ENCODE results near the gene CTNND1. TPM values are rescaled to one million over a fixed set of nuclear protein-coding genes. Genes with fewer than 3 reads are reported as not detected.

The CTNND1 gene
- total and polyA plus RNA-seq, 9 of the 15 experiments (the other 6 are each of a cell fraction or from before 2014, with no cell fraction given): 11.1 to 74.0 (median 43.3) TPM

DNA sequence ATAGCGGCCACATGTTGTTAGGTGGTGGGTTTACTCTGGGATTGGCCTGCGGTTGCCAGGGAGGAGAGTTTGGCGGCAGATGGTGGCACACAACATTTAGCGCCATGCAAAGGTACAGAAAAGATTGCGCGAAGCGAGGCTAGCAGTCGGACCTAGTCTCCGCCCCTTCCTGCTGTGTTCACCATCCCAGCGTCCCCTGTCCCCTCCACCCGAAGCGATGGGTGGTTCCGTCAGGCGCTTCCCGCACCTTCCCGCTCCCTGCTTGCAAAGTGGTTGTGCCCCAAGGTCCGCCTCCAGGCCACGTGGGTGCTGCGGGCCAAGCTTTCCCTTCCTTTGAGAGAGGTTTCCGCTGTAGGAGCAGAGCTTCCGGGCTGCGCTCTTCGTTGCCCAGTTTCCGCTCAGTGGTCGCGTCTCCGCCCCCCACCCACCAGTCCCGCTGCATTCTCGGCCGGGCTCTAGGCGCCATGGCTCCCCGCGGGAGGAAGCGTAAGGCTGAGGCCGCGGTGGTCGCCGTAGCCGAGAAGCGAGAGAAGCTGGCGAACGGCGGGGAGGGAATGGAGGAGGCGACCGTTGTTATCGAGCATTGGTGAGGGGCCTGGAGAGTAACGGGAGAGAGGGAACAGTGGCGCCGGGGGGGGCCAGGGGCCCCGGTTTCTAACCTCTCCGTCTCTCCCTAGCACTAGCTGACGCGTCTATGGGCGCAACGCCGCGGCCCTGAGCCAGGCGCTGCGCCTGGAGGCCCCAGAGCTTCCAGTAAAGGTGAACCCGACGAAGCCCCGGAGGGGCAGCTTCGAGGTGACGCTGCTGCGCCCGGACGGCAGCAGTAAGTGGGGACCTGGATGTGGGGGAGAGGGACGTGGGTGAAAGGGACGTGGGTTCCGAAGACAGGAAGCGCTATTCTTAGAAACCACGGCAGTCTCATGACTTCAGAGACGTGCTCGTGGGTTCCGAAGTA, 20.2 kb upstream of the CTNND1 start, which contains the start of gene SELENOH (continued):
- TF ChIP-seq TEAD4 (IDR thresholded peaks at IDR 0.05; ENCODE audit: low read length) (peak; percentile 70), TEAD4 (CRISPR knock-in tag; IDR thresholded peaks at IDR 0.05; ENCODE audit: borderline replicate concordance) (no peak), FOXJ2 (tag; IDR thresholded peaks at IDR 0.05) (peak; percentile 51; the same call in 1 of the 2 replicates), MBD2 (IDR thresholded peaks at IDR 0.05; ENCODE audit: borderline replicate concordance, low read depth) (peak; percentile 94), FUS (optimal IDR thresholded peaks at IDR 0.05; ENCODE audit: low read depth, low read length) (no peak), MED1 (CRISPR knock-in tag; IDR thresholded peaks at IDR 0.05; ENCODE audit: borderline replicate concordance) (no peak)
- TF ChIP-seq, protein P1, sequence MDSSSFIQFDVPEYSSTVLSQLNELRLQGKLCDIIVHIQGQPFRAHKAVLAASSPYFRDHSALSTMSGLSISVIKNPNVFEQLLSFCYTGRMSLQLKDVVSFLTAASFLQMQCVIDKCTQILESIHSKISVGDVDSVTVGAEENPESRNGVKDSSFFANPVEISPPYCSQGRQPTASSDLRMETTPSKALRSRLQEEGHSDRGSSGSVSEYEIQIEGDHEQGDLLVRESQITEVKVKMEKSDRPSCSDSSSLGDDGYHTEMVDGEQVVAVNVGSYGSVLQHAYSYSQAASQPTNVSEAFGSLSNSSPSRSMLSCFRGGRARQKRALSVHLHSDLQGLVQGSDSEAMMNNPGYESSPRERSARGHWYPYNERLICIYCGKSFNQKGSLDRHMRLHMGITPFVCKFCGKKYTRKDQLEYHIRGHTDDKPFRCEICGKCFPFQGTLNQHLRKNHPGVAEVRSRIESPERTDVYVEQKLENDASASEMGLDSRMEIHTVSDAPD (CRISPR knock-in tag; IDR thresholded peaks at IDR 0.05): no peak
- TF ChIP-seq, protein P2, sequence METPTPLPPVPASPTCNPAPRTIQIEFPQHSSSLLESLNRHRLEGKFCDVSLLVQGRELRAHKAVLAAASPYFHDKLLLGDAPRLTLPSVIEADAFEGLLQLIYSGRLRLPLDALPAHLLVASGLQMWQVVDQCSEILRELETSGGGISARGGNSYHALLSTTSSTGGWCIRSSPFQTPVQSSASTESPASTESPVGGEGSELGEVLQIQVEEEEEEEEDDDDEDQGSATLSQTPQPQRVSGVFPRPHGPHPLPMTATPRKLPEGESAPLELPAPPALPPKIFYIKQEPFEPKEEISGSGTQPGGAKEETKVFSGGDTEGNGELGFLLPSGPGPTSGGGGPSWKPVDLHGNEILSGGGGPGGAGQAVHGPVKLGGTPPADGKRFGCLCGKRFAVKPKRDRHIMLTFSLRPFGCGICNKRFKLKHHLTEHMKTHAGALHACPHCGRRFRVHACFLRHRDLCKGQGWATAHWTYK (CRISPR knock-in tag; IDR thresholded peaks at IDR 0.05): 0 out of 2 replicates have a peak, but pooled peaks have one; percentile 8
- TF ChIP-seq, protein P3, sequence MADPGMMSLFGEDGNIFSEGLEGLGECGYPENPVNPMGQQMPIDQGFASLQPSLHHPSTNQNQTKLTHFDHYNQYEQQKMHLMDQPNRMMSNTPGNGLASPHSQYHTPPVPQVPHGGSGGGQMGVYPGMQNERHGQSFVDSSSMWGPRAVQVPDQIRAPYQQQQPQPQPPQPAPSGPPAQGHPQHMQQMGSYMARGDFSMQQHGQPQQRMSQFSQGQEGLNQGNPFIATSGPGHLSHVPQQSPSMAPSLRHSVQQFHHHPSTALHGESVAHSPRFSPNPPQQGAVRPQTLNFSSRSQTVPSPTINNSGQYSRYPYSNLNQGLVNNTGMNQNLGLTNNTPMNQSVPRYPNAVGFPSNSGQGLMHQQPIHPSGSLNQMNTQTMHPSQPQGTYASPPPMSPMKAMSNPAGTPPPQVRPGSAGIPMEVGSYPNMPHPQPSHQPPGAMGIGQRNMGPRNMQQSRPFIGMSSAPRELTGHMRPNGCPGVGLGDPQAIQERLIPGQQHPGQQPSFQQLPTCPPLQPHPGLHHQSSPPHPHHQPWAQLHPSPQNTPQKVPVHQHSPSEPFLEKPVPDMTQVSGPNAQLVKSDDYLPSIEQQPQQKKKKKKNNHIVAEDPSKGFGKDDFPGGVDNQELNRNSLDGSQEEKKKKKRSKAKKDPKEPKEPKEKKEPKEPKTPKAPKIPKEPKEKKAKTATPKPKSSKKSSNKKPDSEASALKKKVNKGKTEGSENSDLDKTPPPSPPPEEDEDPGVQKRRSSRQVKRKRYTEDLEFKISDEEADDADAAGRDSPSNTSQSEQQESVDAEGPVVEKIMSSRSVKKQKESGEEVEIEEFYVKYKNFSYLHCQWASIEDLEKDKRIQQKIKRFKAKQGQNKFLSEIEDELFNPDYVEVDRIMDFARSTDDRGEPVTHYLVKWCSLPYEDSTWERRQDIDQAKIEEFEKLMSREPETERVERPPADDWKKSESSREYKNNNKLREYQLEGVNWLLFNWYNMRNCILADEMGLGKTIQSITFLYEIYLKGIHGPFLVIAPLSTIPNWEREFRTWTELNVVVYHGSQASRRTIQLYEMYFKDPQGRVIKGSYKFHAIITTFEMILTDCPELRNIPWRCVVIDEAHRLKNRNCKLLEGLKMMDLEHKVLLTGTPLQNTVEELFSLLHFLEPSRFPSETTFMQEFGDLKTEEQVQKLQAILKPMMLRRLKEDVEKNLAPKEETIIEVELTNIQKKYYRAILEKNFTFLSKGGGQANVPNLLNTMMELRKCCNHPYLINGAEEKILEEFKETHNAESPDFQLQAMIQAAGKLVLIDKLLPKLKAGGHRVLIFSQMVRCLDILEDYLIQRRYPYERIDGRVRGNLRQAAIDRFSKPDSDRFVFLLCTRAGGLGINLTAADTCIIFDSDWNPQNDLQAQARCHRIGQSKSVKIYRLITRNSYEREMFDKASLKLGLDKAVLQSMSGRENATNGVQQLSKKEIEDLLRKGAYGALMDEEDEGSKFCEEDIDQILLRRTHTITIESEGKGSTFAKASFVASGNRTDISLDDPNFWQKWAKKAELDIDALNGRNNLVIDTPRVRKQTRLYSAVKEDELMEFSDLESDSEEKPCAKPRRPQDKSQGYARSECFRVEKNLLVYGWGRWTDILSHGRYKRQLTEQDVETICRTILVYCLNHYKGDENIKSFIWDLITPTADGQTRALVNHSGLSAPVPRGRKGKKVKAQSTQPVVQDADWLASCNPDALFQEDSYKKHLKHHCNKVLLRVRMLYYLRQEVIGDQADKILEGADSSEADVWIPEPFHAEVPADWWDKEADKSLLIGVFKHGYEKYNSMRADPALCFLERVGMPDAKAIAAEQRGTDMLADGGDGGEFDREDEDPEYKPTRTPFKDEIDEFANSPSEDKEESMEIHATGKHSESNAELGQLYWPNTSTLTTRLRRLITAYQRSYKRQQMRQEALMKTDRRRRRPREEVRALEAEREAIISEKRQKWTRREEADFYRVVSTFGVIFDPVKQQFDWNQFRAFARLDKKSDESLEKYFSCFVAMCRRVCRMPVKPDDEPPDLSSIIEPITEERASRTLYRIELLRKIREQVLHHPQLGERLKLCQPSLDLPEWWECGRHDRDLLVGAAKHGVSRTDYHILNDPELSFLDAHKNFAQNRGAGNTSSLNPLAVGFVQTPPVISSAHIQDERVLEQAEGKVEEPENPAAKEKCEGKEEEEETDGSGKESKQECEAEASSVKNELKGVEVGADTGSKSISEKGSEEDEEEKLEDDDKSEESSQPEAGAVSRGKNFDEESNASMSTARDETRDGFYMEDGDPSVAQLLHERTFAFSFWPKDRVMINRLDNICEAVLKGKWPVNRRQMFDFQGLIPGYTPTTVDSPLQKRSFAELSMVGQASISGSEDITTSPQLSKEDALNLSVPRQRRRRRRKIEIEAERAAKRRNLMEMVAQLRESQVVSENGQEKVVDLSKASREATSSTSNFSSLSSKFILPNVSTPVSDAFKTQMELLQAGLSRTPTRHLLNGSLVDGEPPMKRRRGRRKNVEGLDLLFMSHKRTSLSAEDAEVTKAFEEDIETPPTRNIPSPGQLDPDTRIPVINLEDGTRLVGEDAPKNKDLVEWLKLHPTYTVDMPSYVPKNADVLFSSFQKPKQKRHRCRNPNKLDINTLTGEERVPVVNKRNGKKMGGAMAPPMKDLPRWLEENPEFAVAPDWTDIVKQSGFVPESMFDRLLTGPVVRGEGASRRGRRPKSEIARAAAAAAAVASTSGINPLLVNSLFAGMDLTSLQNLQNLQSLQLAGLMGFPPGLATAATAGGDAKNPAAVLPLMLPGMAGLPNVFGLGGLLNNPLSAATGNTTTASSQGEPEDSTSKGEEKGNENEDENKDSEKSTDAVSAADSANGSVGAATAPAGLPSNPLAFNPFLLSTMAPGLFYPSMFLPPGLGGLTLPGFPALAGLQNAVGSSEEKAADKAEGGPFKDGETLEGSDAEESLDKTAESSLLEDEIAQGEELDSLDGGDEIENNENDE (IDR thresholded peaks at IDR 0.05; ENCODE audit: low read depth, low read length): peak; percentile 71
- TF ChIP-seq, protein P4, sequence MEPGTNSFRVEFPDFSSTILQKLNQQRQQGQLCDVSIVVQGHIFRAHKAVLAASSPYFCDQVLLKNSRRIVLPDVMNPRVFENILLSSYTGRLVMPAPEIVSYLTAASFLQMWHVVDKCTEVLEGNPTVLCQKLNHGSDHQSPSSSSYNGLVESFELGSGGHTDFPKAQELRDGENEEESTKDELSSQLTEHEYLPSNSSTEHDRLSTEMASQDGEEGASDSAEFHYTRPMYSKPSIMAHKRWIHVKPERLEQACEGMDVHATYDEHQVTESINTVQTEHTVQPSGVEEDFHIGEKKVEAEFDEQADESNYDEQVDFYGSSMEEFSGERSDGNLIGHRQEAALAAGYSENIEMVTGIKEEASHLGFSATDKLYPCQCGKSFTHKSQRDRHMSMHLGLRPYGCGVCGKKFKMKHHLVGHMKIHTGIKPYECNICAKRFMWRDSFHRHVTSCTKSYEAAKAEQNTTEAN (CRISPR knock-in tag; IDR thresholded peaks at IDR 0.05): peak; percentile 54; the same call in 1 of the 2 replicates

Data from K562 (cell line).